OCI-LY1 (cell line): Measurements from ENCODE around the gene ICE1.

Source experiments
- H2AFZ ChIP-seq: fragments of 200-600 bp; sonication (generic), shearing (Covaris generic); 2 replicates; pipeline ENCODE4 v1.6.0; 2014; ENCODE audit warnings: antibody characterized with exemption, mild to moderate bottlenecking, low read length
- H3F3A ChIP-seq: fragments of 200-600 bp; sonication (generic), shearing (Covaris generic); 2 replicates; pipeline ENCODE4 v1.6.0; 2014; ENCODE audit warnings: mild to moderate bottlenecking, antibody characterized with exemption, low read length, moderate library complexity; ENCODE audit not compliant: insufficient read depth
- H3K27ac ChIP-seq: fragments of 200-600 bp; sonication (generic); 2 replicates; pipeline ENCODE4 v1.5.1; 2014; ENCODE audit warnings: low read length, mixed run types, mild to moderate bottlenecking, low read depth; ENCODE audit not compliant: poor library complexity, severe bottlenecking
- H3K27me3 ChIP-seq: fragments of 200-600 bp; sonication (generic); 2 replicates; pipeline ENCODE4 v1.6.0; 2014; ENCODE audit warnings: antibody characterized with exemption, mild to moderate bottlenecking, low read length, moderate library complexity; ENCODE audit not compliant: insufficient read depth
- H3K36me3 ChIP-seq: fragments of 200-600 bp; sonication (generic); 2 replicates; pipeline ENCODE4 v1.6.1; 2014; ENCODE audit warnings: mild to moderate bottlenecking, antibody characterized with exemption, low read length, moderate library complexity, mixed read lengths; ENCODE audit not compliant: insufficient read depth
- H3K4me1 ChIP-seq: fragments of 200-600 bp; sonication (generic); 2 replicates; pipeline ENCODE4 v1.5.1; 2014; ENCODE audit warnings: mild to moderate bottlenecking, low read length, moderate library complexity; ENCODE audit not compliant: insufficient read depth, severe bottlenecking
- H3K4me2 ChIP-seq: fragments of 200-600 bp; sonication (generic), shearing (Covaris generic); 2 replicates; pipeline ENCODE4 v1.6.1; 2014; ENCODE audit warnings: low read length
- H3K4me3 ChIP-seq: fragments of 200-600 bp; sonication (generic); 2 replicates; pipeline ENCODE4 v1.5.1; 2014; ENCODE audit warnings: low read length, low read depth, mild to moderate bottlenecking, mixed read lengths; ENCODE audit not compliant: poor library complexity, severe bottlenecking
- H3K79me2 ChIP-seq: fragments of 200-600 bp; shearing (Covaris generic); 2 replicates; pipeline ENCODE4 v1.6.1; 2016; ENCODE audit warnings: mixed run types, low read length, mixed read lengths; ENCODE audit not compliant: insufficient read depth
- H3K9ac ChIP-seq: fragments of 200-600 bp; sonication (generic), shearing (Covaris generic); 2 replicates; pipeline ENCODE4 v1.6.1; 2014; ENCODE audit warnings: mild to moderate bottlenecking, low read length, mixed read lengths
- H3K9me2 ChIP-seq: fragments of 200-600 bp; sonication (generic), shearing (Covaris generic); 2 replicates; pipeline ENCODE4 v1.6.1; 2014; ENCODE audit warnings: low read depth, mild to moderate bottlenecking, low read length, mixed read lengths
- H3K9me3 ChIP-seq: fragments of 200-600 bp; shearing (Covaris generic); 2 replicates; pipeline ENCODE4 v1.6.1; 2014; ENCODE audit warnings: low read length, mixed read lengths
- H4K20me1 ChIP-seq: fragments of 200-600 bp; sonication (generic), shearing (Covaris generic); 2 replicates; pipeline ENCODE4 v1.6.0; 2016; ENCODE audit warnings: mild to moderate bottlenecking, low read length; ENCODE audit not compliant: insufficient read depth
- CTCF ChIP-seq: fragments of 200-600 bp; sonication (generic), shearing (Covaris generic); IDR thresholded peaks from 2 replicates; pipeline ENCODE4 v1.5.1; 2017; ENCODE audit warnings: mild to moderate bottlenecking, antibody characterized with exemption, low read length, moderate library complexity, mixed read lengths
- EZH2 ChIP-seq: fragments of 200-600 bp; sonication (generic), shearing (Covaris generic); IDR thresholded peaks from 2 replicates; pipeline ENCODE4 v1.8.0; 2017; ENCODE audit warnings: borderline replicate concordance, mixed run types, mild to moderate bottlenecking, antibody characterized with exemption, low read length, moderate library complexity, mixed read lengths

Gene ICE1

GRCh38 chr5:5537426-5537825 is 114.9 kb downstream of the ICE1 start:
- Histone ChIP-seq H3K9me2 (no peaks in the 10 kb centered on the region), H3K36me3 (no peaks in the 10 kb centered on the region), H3K4me1 (no peaks in the 10 kb centered on the region), H3K9ac (no peak overlapping the region), H2AFZ (no peak overlapping the region), H4K20me1 (no peaks in the 10 kb centered on the region), H3K79me2 (no peaks in the 10 kb centered on the region), H3K9me3 (no peaks in the 10 kb centered on the region), H3K4me2 (no peak overlapping the region), H3F3A (no peaks in the 10 kb centered on the region), H3K27ac (no peak overlapping the region), H3K27me3 (0 out of 2 replicates have a peak, but pooled peaks cover 4% of the 10 kb centered on the region), H3K4me3 (no peak overlapping the region)
- TF ChIP-seq EZH2 (no peak), CTCF (no peak)

- Histone ChIP-seq H3K36me3 (no peaks in the 10 kb centered on the region), H3K9me2 (no peaks in the 10 kb centered on the region), H3K9me3 (no peaks in the 10 kb centered on the region), H3F3A (no peaks in the 10 kb centered on the region), H3K4me3 (no peak overlapping the region), H3K4me1 (no peaks in the 10 kb centered on the region), H3K27me3 (0 out of 2 replicates have a peak, but pooled peaks cover 4% of the 10 kb centered on the region), H4K20me1 (no peaks in the 10 kb centered on the region), H2AFZ (no peak overlapping the region), H3K9ac (no peak overlapping the region), H3K4me2 (no peak overlapping the region), H3K79me2 (no peaks in the 10 kb centered on the region), H3K27ac (no peak overlapping the region)
- no peak for TF ChIP-seq EZH2
- no peak for TF ChIP-seq CTCF
Observed at GRCh38 chr5:5539590-5539989, 117.1 kb downstream of the ICE1 start.
